ENCODE results near the gene THSD7A. TPM values are rescaled to one million over a fixed set of nuclear protein-coding genes. Genes with fewer than 3 reads are reported as not detected.

THSD7A gene
- total RNA-seq, 1 experiment from 2014 or later = not detected

DNA sequence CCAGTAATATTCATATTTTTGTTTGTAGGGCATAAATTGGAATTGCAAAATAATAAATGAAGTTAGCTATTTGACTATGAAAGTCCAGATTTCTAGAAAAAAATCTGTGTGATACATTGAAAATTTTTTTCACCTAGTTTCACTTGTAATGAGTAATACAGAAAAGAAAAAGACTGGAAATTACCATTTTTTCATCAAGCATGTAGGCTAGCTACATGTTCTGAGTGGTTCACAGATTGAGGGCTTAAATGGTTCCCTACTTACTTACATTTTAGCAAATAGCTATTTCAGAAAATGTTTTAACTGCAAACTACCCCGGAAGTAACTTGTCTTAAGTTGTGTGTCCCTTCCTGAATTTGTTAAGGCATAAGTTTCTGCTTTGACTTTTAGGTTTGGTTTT is 462.3 kb downstream of the THSD7A start:
- intact Hi-C loops (cut with micrococcal nuclease) = loop anchor here (5.0 to 10.0 kb wide), 3 partner anchors 465 to 1125 kb away; partner anchors contain the start of gene THSD7A
- DNase-seq (ENCODE audit: unreplicated experiment) = no peak
- no peaks in the 10 kb centered on the region for H3K9me3 Mint-ChIP-seq (ENCODE audit: unreplicated experiment)
- H3K27ac Mint-ChIP-seq (ENCODE audit: low read depth, unreplicated experiment) = no peak overlapping the region
- H3K36me3 Mint-ChIP-seq (ENCODE audit: insufficient read depth, unreplicated experiment) = no peaks in the 10 kb centered on the region
- H3K4me3 Mint-ChIP-seq (ENCODE audit: unreplicated experiment) = no peak overlapping the region
- TF ChIP-seq, protein P1, sequence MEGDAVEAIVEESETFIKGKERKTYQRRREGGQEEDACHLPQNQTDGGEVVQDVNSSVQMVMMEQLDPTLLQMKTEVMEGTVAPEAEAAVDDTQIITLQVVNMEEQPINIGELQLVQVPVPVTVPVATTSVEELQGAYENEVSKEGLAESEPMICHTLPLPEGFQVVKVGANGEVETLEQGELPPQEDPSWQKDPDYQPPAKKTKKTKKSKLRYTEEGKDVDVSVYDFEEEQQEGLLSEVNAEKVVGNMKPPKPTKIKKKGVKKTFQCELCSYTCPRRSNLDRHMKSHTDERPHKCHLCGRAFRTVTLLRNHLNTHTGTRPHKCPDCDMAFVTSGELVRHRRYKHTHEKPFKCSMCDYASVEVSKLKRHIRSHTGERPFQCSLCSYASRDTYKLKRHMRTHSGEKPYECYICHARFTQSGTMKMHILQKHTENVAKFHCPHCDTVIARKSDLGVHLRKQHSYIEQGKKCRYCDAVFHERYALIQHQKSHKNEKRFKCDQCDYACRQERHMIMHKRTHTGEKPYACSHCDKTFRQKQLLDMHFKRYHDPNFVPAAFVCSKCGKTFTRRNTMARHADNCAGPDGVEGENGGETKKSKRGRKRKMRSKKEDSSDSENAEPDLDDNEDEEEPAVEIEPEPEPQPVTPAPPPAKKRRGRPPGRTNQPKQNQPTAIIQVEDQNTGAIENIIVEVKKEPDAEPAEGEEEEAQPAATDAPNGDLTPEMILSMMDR (IDR thresholded peaks at IDR 0.05; ENCODE audit: unreplicated experiment) = no peak
- no TSS peak for BruUV-seq (replicated peaks)
- POLR2A ChIA-PET = no interaction called here
- H3K4me1 Mint-ChIP-seq (ENCODE audit: insufficient read depth, unreplicated experiment) = no peaks in the 10 kb centered on the region
- CTCF ChIA-PET = interaction anchor here (0.6 to 0.7 kb wide), 2 partner anchors 380 to 638 kb away, joined by 3 read pairs; no protein-coding TSS in a partner anchor
- peaks cover 45% of the 10 kb centered on the region for H3K27me3 Mint-ChIP-seq (ENCODE audit: insufficient read depth, unreplicated experiment)

DNA sequence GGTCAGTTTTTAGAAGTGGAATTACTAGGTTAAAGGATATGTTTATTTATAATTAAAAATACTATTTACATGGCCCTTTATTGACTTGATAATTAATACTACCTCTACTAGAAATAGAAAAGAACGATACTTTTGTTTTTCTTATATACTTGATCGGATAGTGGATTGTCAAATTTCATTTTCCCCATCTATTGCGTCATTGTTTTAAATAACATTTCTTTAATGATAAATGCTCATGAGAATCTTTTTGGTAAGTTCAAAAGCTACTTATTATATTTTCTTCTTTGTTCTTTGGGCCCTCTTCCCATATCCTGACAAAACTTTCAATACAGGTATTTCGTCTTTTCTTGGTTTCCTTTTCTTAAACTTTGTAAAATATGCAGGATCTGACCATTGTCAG is 465.9 kb downstream of the THSD7A start:
- H3K4me3 Mint-ChIP-seq (ENCODE audit: unreplicated experiment) = no peak overlapping the region
- no peaks in the 10 kb centered on the region for H3K4me1 Mint-ChIP-seq (ENCODE audit: insufficient read depth, unreplicated experiment)
- no peak overlapping the region for H3K27ac Mint-ChIP-seq (ENCODE audit: low read depth, unreplicated experiment)
- intact Hi-C loops (cut with micrococcal nuclease) = no loop called here
- no peak for DNase-seq (ENCODE audit: unreplicated experiment)
- H3K9me3 Mint-ChIP-seq (ENCODE audit: unreplicated experiment) = no peaks in the 10 kb centered on the region
- H3K36me3 Mint-ChIP-seq (ENCODE audit: insufficient read depth, unreplicated experiment) = no peaks in the 10 kb centered on the region
- TF ChIP-seq, protein P1 (IDR thresholded peaks at IDR 0.05; ENCODE audit: unreplicated experiment) = no peak
- BruUV-seq (replicated peaks) = no TSS peak
- ChIA-PET CTCF (interaction anchor here (1.0 to 1.1 kb wide), 2 partner anchors 22 to 62 kb away, joined by 3 read pairs; no protein-coding TSS in a partner anchor), POLR2A (no interaction called here)
- H3K27me3 Mint-ChIP-seq (ENCODE audit: insufficient read depth, unreplicated experiment) = peaks cover 41% of the 10 kb centered on the region

DNA sequence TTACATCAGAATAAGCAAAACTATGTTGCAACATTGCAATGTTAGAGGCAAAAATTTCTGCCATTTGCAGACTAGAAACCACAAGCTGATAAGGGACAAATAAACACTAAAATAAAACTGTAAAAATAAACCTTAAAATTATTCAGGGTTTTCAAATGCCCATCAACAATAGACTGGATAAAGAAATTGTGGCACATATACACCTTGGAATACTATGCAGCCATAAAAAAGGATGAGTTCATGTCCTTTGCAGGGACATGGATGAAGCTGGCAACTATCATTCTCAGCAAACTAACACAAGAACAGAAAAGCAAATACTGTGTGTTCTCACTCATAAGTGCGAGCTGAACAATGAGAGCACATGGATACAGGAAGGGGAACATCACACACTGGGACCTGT is 473.4 kb downstream of the THSD7A start:
- CTCF ChIA-PET = no interaction called here
- Mint-ChIP-seq H3K9me3 (ENCODE audit: unreplicated experiment) (no peaks in the 10 kb centered on the region), H3K4me3 (ENCODE audit: unreplicated experiment) (no peak overlapping the region), H3K27me3 (ENCODE audit: insufficient read depth, unreplicated experiment) (no peaks in the 10 kb centered on the region), H3K4me1 (ENCODE audit: insufficient read depth, unreplicated experiment) (no peaks in the 10 kb centered on the region), H3K36me3 (ENCODE audit: insufficient read depth, unreplicated experiment) (no peaks in the 10 kb centered on the region), H3K27ac (ENCODE audit: low read depth, unreplicated experiment) (no peak overlapping the region)
- no peak for DNase-seq (ENCODE audit: unreplicated experiment)
- no TSS peak for BruUV-seq (replicated peaks)
- TF ChIP-seq, protein P1 (IDR thresholded peaks at IDR 0.05; ENCODE audit: unreplicated experiment) = no peak
- intact Hi-C loops (cut with micrococcal nuclease) = no loop called here
- POLR2A ChIA-PET = interaction anchor here (0.6 kb wide), 1 partner anchor 38 kb away, joined by 3 read pairs; no protein-coding TSS in a partner anchor

DNA sequence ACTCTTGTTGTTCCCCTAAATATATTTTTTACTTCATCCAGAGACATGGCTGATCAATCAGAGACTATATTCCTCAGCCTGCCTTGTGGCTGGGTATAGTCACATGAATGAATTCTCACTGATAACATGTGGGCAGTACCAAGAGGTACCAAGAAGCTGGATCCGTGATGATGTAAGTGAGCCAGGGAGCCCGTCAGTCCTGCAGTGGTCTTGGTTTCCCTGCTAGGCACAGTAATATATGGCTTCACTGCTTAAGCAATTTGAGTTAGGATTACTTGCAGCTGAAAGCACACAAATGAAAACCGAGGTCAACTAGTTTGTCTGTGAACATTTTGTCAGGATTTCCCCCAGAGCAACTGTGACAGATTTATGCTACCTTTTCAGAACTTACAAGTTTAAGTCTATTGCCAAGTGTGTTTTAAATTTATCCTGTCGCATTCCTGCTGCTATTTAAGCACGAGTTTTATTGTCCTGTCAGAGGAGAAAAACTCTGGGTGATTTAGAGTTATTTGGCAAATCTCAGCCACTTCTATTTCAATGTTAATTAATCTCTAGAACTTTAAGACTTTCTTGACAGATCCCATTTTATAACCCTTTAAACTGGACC is 476.5 kb downstream of the THSD7A start:
- intact Hi-C loops (cut with micrococcal nuclease) = no loop called here
- TF ChIP-seq, protein P1 (IDR thresholded peaks at IDR 0.05; ENCODE audit: unreplicated experiment) = no peak
- Mint-ChIP-seq H3K4me3 (ENCODE audit: unreplicated experiment) (no peak overlapping the region), H3K36me3 (ENCODE audit: insufficient read depth, unreplicated experiment) (no peaks in the 10 kb centered on the region), H3K9me3 (ENCODE audit: unreplicated experiment) (peaks cover 6% of the 10 kb centered on the region), H3K27me3 (ENCODE audit: insufficient read depth, unreplicated experiment) (peaks cover 20% of the 10 kb centered on the region), H3K4me1 (ENCODE audit: insufficient read depth, unreplicated experiment) (no peaks in the 10 kb centered on the region), H3K27ac (ENCODE audit: low read depth, unreplicated experiment) (no peak overlapping the region)
- ChIA-PET POLR2A (interaction anchor here (0.7 kb wide), 1 partner anchor 999 kb away, joined by 3 read pairs; no protein-coding TSS in a partner anchor), CTCF (interaction anchor here (1.2 to 2.6 kb wide), 2 partner anchors 9 to 12 kb away, joined by 5 to 12 read pairs; no protein-coding TSS in a partner anchor)
- no TSS peak for BruUV-seq (replicated peaks)
- DNase-seq (ENCODE audit: unreplicated experiment) = no peak

Measured in MCF 10A (cell line).